ENCODE results near the gene TENM3.

The TENM3 gene

DNA sequence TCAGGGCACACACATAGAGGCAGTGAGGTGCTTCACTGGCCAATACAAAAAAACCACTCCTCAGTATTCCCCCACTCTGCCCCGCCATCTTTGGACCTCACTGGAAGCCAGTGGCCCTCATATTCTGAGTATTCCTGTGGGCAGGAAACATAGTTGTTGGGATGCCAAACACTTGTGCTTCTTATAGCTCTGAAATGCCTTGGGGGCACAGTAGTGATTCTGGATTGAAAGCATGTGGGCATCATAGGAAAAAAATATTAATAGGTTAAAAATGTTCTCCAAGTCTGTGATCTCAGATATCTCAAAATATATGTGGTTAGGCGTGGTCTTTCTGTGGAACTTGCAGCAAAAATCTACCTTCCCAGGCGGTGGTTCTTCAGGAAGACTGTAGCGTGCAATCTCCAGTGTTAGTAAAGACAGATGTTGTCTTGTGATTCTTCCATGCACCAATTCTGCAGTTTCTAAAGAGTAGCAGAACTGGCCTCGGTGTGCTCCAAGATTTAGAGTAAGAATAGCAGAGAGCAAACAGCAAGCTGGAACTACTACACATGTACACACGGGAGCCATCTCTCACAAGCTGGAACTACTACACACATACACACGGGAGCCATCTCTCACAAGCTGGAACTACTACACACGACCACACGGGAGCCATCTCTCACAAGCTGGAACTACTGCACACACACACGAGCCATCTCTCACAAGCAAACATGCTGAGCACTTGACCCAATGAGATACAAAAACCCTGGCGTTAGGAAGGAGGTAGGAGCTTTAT, 8.0 kb upstream of the TENM3 start (continued):
- no peak for TF ChIP-seq TSHZ2 (CRISPR knock-in tag; IDR thresholded peaks at IDR 0.05)

DNA sequence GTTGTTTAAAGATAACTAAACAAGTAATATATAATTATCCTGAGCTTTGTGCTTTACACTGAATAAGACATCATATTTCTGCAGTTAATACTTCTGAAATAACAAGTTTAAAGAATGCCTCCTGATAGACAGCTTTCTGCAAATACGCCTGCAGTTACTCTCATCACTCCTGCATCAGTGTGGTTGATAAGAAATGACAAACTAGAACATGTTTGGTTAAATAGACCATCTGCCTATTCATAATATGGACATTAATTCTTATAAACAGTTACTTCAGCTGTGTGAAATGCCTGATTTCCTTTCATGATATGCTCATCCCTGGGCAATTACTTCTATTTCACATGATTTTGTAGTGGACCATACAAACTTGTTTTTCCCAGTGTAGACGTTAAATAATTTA, 7.0 kb upstream of the TENM3 start:
- no peak for ATAC-seq
- TF ChIP-seq PATZ1 (CRISPR knock-in tag; IDR thresholded peaks at IDR 0.05; ENCODE audit: borderline replicate concordance) (no peak), ZNF8 (CRISPR knock-in tag; IDR thresholded peaks at IDR 0.05) (no peak), TOX (CRISPR knock-in tag; IDR thresholded peaks at IDR 0.05; ENCODE audit: borderline replicate concordance) (no peak), ESRRG (CRISPR knock-in tag; IDR thresholded peaks at IDR 0.05) (no peak), POU6F1 (CRISPR knock-in tag; IDR thresholded peaks at IDR 0.05; ENCODE audit: borderline replicate concordance, low read depth) (no peak), TSHZ2 (CRISPR knock-in tag; IDR thresholded peaks at IDR 0.05) (no peak), ZFP30 (CRISPR knock-in tag; IDR thresholded peaks at IDR 0.05) (no peak), ARNTL (CRISPR knock-in tag; IDR thresholded peaks at IDR 0.05; ENCODE audit: borderline replicate concordance, low read depth) (no peak), ISL1 (CRISPR knock-in tag; IDR thresholded peaks at IDR 0.05) (no peak), TCF4 (CRISPR knock-in tag; IDR thresholded peaks at IDR 0.05; ENCODE audit: borderline replicate concordance) (no peak), GLIS3 (CRISPR knock-in tag; IDR thresholded peaks at IDR 0.05) (no peak), BACH2 (CRISPR knock-in tag; IDR thresholded peaks at IDR 0.05; ENCODE audit: borderline replicate concordance) (no peak), ZNF70 (CRISPR knock-in tag; IDR thresholded peaks at IDR 0.05) (no peak), CSDC2 (CRISPR knock-in tag; IDR thresholded peaks at IDR 0.05) (no peak), OSR1 (CRISPR knock-in tag; IDR thresholded peaks at IDR 0.05) (no peak), ZC3H10 (CRISPR knock-in tag; IDR thresholded peaks at IDR 0.05) (no peak), CREB5 (CRISPR knock-in tag; IDR thresholded peaks at IDR 0.05; ENCODE audit: low read depth) (no peak), ZFP3 (CRISPR knock-in tag; IDR thresholded peaks at IDR 0.05) (no peak)
- TF ChIP-seq, protein P1, sequence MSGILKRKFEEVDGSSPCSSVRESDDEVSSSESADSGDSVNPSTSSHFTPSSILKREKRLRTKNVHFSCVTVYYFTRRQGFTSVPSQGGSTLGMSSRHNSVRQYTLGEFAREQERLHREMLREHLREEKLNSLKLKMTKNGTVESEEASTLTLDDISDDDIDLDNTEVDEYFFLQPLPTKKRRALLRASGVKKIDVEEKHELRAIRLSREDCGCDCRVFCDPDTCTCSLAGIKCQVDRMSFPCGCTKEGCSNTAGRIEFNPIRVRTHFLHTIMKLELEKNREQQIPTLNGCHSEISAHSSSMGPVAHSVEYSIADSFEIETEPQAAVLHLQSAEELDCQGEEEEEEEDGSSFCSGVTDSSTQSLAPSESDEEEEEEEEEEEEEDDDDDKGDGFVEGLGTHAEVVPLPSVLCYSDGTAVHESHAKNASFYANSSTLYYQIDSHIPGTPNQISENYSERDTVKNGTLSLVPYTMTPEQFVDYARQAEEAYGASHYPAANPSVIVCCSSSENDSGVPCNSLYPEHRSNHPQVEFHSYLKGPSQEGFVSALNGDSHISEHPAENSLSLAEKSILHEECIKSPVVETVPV (CRISPR knock-in tag; IDR thresholded peaks at IDR 0.05), result no peak
